ENCODE data around the gene INPP5K. TPM values are rescaled to one million over a fixed set of nuclear protein-coding genes. Genes with fewer than 3 reads are reported as not detected.

Gene INPP5K
- total and polyA plus RNA-seq, 10 of the 15 experiments (the other 5 are each of a cell fraction or from before 2014, with no cell fraction given): 0.58 to 41.2 (median 23.3) TPM

GRCh38 chr17:1449412-1449967, 66.9 kb downstream of the INPP5K start:
- H3K27me3 ChIP-seq (replicated peaks in 1 of 2; ENCODE audit: control insufficient read depth in 2 of 2, insufficient read depth in 2 of 2, low read length in 1 of 2): no peaks in the 10 kb centered on the region
- H3K27ac ChIP-seq (ENCODE audit: control insufficient read depth, insufficient read depth): no peak overlapping the region
- peaks cover 75% of the 10 kb centered on the region for H3K79me2 ChIP-seq (ENCODE audit: control insufficient read depth, insufficient read depth, low read length)
- intact Hi-C loops (cut with micrococcal nuclease; ENCODE audit: unreplicated experiment) (no loop called here), in situ Hi-C loops (cut with MboI) (no loop called here)
- no peaks in the 10 kb centered on the region for H3K9me3 ChIP-seq (replicated peaks; ENCODE audit: control insufficient read depth, insufficient read depth, low read length)
- no peak overlapping the region for H3K9ac ChIP-seq (ENCODE audit: control insufficient read depth, insufficient read depth, low read length)
- H3K4me2 ChIP-seq (ENCODE audit: control insufficient read depth, insufficient read depth): no peak overlapping the region
- CTCF ChIA-PET: interaction anchor here (1.0 to 2.2 kb wide), 4 partner anchors 8 to 84 kb away, joined by 3 to 15 read pairs (median 4); no protein-coding TSS in a partner anchor
- peaks cover 4% of the 10 kb centered on the region for H4K20me1 ChIP-seq (ENCODE audit: control insufficient read depth, insufficient read depth)
- RAD21 ChIA-PET (ENCODE audit: unreplicated experiment): interaction anchor here (1.3 kb wide), 1 partner anchor 84 kb away, joined by 4 read pairs; no protein-coding TSS in a partner anchor
- no peak overlapping the region for H3K4me3 ChIP-seq
- TF ChIP-seq YBX1 (IDR thresholded peaks at IDR 0.05): no peak
- no peak for TF ChIP-seq MYB (IDR thresholded peaks at IDR 0.05; ENCODE audit: borderline replicate concordance, low read depth, low read length)
- TF ChIP-seq IRF3 (IDR thresholded peaks at IDR 0.05): no peak
- ATAC-seq: no peak
- WGBS (ENCODE audit: insufficient coverage, insufficient replicate concordance, low lambda C conversion rate, missing lambda C conversion rate): 99% methylated on average over 5 of the region's 5 CpGs
- no peak overlapping the region for H2AFZ ChIP-seq (ENCODE audit: control insufficient read depth, low read depth, low read length)
- BruUV-seq (replicated peaks): no TSS peak
- no peak for DNase-seq (ENCODE audit: low read depth, low spot score)
- H3K36me3 ChIP-seq (ENCODE audit: control insufficient read depth in 2 of 2, insufficient read depth in 2 of 2, low read length in 1 of 2): peaks cover 0 to 14% of the 10 kb centered on the region in 2 experiments; a peak in 3 of 4 replicates
- H3K4me1 ChIP-seq (ENCODE audit: control insufficient read depth, insufficient read depth, low read length): no peaks in the 10 kb centered on the region
- FAIRE-seq: no peak
- SMC1A ChIA-PET (ENCODE audit: uncharacterized antibody, unreplicated experiment): interaction anchor here (0.9 to 2.2 kb wide), 4 partner anchors 12 to 88 kb away, joined by 3 to 7 read pairs (median 3); no protein-coding TSS in a partner anchor
- POLR2A ChIA-PET: interaction anchor here (0.6 to 1.2 kb wide), 3 partner anchors 13 to 59 kb away, joined by 3 read pairs; no protein-coding TSS in a partner anchor

DNA sequence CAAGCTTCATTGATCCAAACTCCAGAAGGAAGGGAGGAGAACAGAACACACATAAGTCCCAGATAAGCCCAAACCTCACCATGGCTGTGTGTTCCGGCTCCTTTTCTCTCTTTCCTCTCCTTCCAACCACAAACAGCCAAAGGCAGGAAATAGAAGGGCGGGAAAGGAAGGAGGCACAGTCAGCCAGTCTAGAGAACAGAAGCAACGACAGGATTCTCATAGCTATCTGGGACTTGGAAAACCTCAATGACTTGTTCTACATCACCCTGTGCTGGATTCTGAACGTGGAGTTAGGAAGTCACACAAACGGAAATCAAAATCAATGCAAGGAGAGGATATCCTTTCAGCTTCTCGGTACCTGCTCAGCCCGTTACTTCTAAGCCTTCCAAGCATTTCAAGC, 69.4 kb downstream of the INPP5K start:
- no peak for DNase-seq (ENCODE audit: low read depth, low spot score)
- in situ Hi-C loops (cut with MboI) (no loop called here), intact Hi-C loops (cut with micrococcal nuclease; ENCODE audit: unreplicated experiment) (no loop called here)
- no peak overlapping the region for H3K4me3 ChIP-seq
- no peaks in the 10 kb centered on the region for H3K4me1 ChIP-seq (ENCODE audit: control insufficient read depth, insufficient read depth, low read length)
- ChIA-PET CTCF (interaction anchor here (0.6 to 1.4 kb wide), 2 partner anchors 69 to 91 kb away, joined by 3 to 4 read pairs; no protein-coding TSS in a partner anchor), SMC1A (ENCODE audit: uncharacterized antibody, unreplicated experiment) (interaction anchor here (0.6 kb wide), 1 partner anchor 15 kb away, joined by 3 read pairs; no protein-coding TSS in a partner anchor), POLR2A (no interaction called here), RAD21 (ENCODE audit: unreplicated experiment) (no interaction called here)
- H3K9ac ChIP-seq (ENCODE audit: control insufficient read depth, insufficient read depth, low read length): no peak overlapping the region
- ATAC-seq: no peak
- 82% methylated on average over 7 of the region's 7 CpGs for WGBS (ENCODE audit: insufficient coverage, insufficient replicate concordance, low lambda C conversion rate, missing lambda C conversion rate)
- H3K27ac ChIP-seq (ENCODE audit: control insufficient read depth, insufficient read depth): no peak overlapping the region
- peaks cover 0 to 9% of the 10 kb centered on the region in 2 experiments; a peak in 3 of 4 replicates for H3K36me3 ChIP-seq (ENCODE audit: control insufficient read depth in 2 of 2, insufficient read depth in 2 of 2, low read length in 1 of 2)
- H3K79me2 ChIP-seq (ENCODE audit: control insufficient read depth, insufficient read depth, low read length): peaks cover 64% of the 10 kb centered on the region
- H3K27me3 ChIP-seq (replicated peaks in 1 of 2; ENCODE audit: control insufficient read depth in 2 of 2, insufficient read depth in 2 of 2, low read length in 1 of 2): no peaks in the 10 kb centered on the region
- H2AFZ ChIP-seq (ENCODE audit: control insufficient read depth, low read depth, low read length): no peak overlapping the region
- TF ChIP-seq GATAD2B (conservative IDR thresholded peaks at IDR 0.05; ENCODE audit: low read depth) (no peak), FOS (IDR thresholded peaks at IDR 0.05; ENCODE audit: borderline replicate concordance, extremely low read depth, insufficient read length) (no peak), ZNF622 (IDR thresholded peaks at IDR 0.05) (no peak)
- no peak for FAIRE-seq
- no peaks in the 10 kb centered on the region for H3K9me3 ChIP-seq (replicated peaks; ENCODE audit: control insufficient read depth, insufficient read depth, low read length)
- no peak overlapping the region for H3K4me2 ChIP-seq (ENCODE audit: control insufficient read depth, insufficient read depth)
- peaks cover 4% of the 10 kb centered on the region for H4K20me1 ChIP-seq (ENCODE audit: control insufficient read depth, insufficient read depth)
- no TSS peak for BruUV-seq (replicated peaks)
